Spleen (tissue), 11 donors: ENCODE measurements around the gene TRAPPC4. TPM values are rescaled to one million over a fixed set of nuclear protein-coding genes. Genes with fewer than 3 reads are reported as not detected.
A peak's percentile ranks its signal among the peaks of the same experiment; 100 is the strongest.
"Not testable (repeated sequence)": the region's sequence is repeated elsewhere in the genome, so short reads cannot be mapped to it uniquely, and the experiment has no call there.

Experiments used
- DNase-seq: peaks from one replicate; pipeline ENCODE4 v3.0.0-alpha.2; 2020
- H3K27ac ChIP-seq, 8 donors: fragments of 200-600 bp; sonication (generic) in 7 of 8; 1 replicate in 4 of 8; 2 replicates in 4 of 8; pipeline versions ENCODE4 v1.5.0 to v1.8.0; 2016 to 2021; ENCODE audit warnings: inconsistent platforms in 4 of 8, mild to moderate bottlenecking in 4 of 8, moderate library complexity in 1 of 8
- H3K27me3 ChIP-seq, 7 donors: fragments of 200-600 bp; sonication (generic) in 6 of 7; replicated peaks in 1 of 7; 1 replicate in 4 of 7; 2 replicates in 3 of 7; pipeline versions ENCODE4 v1.5.0 to v1.8.0; 2016 to 2021; ENCODE audit warnings: inconsistent platforms in 3 of 7, mild to moderate bottlenecking in 1 of 7
- H3K36me3 ChIP-seq, 6 donors: fragments of 200-600 bp; sonication (generic) in 5 of 6; 1 replicate in 4 of 6; 2 replicates in 2 of 6; pipeline versions ENCODE4 v1.5.0 to v1.8.0; 2016 to 2021; ENCODE audit warnings: inconsistent platforms in 2 of 6
- H3K4me1 ChIP-seq, 6 donors: fragments of 200-600 bp; sonication (generic) in 5 of 6; 1 replicate in 3 of 6; 2 replicates in 3 of 6; pipeline versions ENCODE4 v1.5.0 to v1.8.0; 2016 to 2021; ENCODE audit warnings: inconsistent platforms in 3 of 6
- H3K4me3 ChIP-seq, 8 donors: fragments of 200-600 bp; sonication (generic) in 7 of 8; 1 replicate in 4 of 8; 2 replicates in 4 of 8; pipeline versions ENCODE4 v1.5.0 to v1.8.0; 2016 to 2021; ENCODE audit warnings: inconsistent platforms in 4 of 8, mild to moderate bottlenecking in 4 of 8, moderate library complexity in 2 of 8
- H3K9me3 ChIP-seq, 8 donors: fragments of 200-600 bp; sonication (generic) in 7 of 8; 1 replicate in 4 of 8; 2 replicates in 4 of 8; pipeline versions ENCODE4 v1.5.0 to v1.8.0; 2016 to 2021; ENCODE audit warnings: inconsistent platforms in 4 of 8
- POLR2A ChIP-seq, 3 donors: fragments of 450-650 bp; IDR thresholded peaks; one replicate each; pipeline ENCODE4 v1.5.1; 2017; ENCODE audit warnings: antibody characterized with exemption in 3 of 3, mild to moderate bottlenecking in 1 of 3
- POLR2AphosphoS5 ChIP-seq, 3 donors: sonication (generic); formaldehyde crosslinking; IDR thresholded peaks; one replicate each; pipeline ENCODE4 v1.5.1; 2017; ENCODE audit warnings: antibody characterized with exemption in 3 of 3
- WGBS, 5 donors: extraction: QIAGEN DNeasy Blood & Tissue Kit in 3 of 5; methylation state at CpG; one replicate each; pipeline versions ENCODE4 v1.1.5 to v1.1.7; 2013 to 2018; 5-methylcytosine and 5-hydroxymethylcytosine counted together
- intact Hi-C: fragments of 100-400 bp; cut with DNase I; formaldehyde crosslinking; loops from one replicate; pipeline ENCODE4 v1.15.0; 2023; ENCODE audit warnings: low total_unique reads
- polyA plus RNA-seq, 3 donors: library from polyadenylated mRNA; stranded (reverse); fragments of 200-250 nt; gene quantifications; one replicate each; pipeline ENCODE4 v1.2.1, GENCODE V29; 2013
- total RNA-seq, 7 donors: library from RNA; depleted of rRNA in 3 of 7; stranded (reverse); fragments of >200 nt in 3 of 7; fragmentation: NEBNext Ultra II Directional in 4 of 7; extraction: Animal tissue kit (Norgen Biotek cat#: 25700) in 4 of 7; gene quantifications; one replicate each; pipeline versions ENCODE4 v1.1.0 to v1.2.1, GENCODE V29; 2016 to 2021
- TF ChIP-seq, protein P1 (sequence below), 11 experiments: fragments of 200-600 bp in 7 of 11; fragments of 450-650 bp in 4 of 11; sonication (generic) in 4 of 11; IDR thresholded peaks in 8 of 11; conservative IDR thresholded peaks in 3 of 11; 1 replicate in 7 of 11; 2 replicates in 4 of 11; pipeline versions ENCODE4 v1.4.0 to v1.8.0; 2016 to 2021; ENCODE audit warnings: antibody characterized with exemption in 11 of 11, inconsistent platforms in 4 of 11, mild to moderate bottlenecking in 1 of 11
- donor health status: healthy with polysubstance abuse.
- donor health status: DM: no; HTN: no; CAD: no; lungs with moderate emphysema.
- donor health status: DM: no; HTN: no; CAD: no.
- donor health status: Bipolar disorder and iron deficiency.
- donor health status: healthy.
- donor health status: DM: no; HTN: no; CAD: no.
- donor health status: DM: yes; HTN: yes; CAD: no.

The TRAPPC4 gene
- total and polyA plus RNA-seq, 10 donors, result 33.1 to 61.8 (median 53.5) TPM

DNA sequence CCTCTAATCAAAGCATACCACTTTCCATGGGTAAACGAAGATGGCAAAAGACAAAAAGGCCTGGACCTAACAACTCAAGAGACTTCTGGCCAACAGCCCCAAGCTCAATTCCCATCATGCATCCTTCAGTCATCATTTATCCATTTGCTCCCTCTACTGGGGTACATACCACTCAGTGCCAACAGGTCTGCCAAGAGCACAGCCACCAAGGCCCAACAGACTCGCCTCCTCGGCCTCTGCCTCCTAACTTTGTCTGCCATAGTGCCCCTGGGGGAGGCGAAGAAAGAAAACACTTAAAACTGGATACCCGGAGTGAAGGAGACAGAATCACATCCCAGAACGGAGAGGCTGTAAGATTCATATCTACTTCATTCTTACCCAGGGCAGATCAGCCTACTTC is 37.3 kb downstream of the TRAPPC4 start:
- WGBS, 5 donors, result 43 to 65% (median 54%) methylated on average over 6 of the region's 6 CpGs
- Histone ChIP-seq H3K27me3 (no peaks in the 10 kb centered on the region), H3K9me3 (no peaks in the 10 kb centered on the region), H3K27ac (peak overlapping the region in 6 of 8 donors; percentile 85 to 95 (median 88)), H3K4me3 (peak overlapping the region; percentile 90 to 99 (median 94)), H3K4me1 (peaks cover 22 to 56% (median 29%) of the 10 kb centered on the region in 6 donors), H3K36me3 (peaks cover 4 to 51% (median 43%) of the 10 kb centered on the region in 6 donors)
- no peak for DNase-seq
- TF ChIP-seq POLR2A (IDR thresholded peaks at IDR 0.05) (no peak), POLR2AphosphoS5 (IDR thresholded peaks at IDR 0.05) (no peak)
- TF ChIP-seq, protein P1, sequence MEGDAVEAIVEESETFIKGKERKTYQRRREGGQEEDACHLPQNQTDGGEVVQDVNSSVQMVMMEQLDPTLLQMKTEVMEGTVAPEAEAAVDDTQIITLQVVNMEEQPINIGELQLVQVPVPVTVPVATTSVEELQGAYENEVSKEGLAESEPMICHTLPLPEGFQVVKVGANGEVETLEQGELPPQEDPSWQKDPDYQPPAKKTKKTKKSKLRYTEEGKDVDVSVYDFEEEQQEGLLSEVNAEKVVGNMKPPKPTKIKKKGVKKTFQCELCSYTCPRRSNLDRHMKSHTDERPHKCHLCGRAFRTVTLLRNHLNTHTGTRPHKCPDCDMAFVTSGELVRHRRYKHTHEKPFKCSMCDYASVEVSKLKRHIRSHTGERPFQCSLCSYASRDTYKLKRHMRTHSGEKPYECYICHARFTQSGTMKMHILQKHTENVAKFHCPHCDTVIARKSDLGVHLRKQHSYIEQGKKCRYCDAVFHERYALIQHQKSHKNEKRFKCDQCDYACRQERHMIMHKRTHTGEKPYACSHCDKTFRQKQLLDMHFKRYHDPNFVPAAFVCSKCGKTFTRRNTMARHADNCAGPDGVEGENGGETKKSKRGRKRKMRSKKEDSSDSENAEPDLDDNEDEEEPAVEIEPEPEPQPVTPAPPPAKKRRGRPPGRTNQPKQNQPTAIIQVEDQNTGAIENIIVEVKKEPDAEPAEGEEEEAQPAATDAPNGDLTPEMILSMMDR (IDR thresholded peaks at IDR 0.05 in 8 of 11, conservative IDR thresholded peaks at IDR 0.05 in 3 of 11), result no peak
- intact Hi-C loops, result no loop called here

DNA sequence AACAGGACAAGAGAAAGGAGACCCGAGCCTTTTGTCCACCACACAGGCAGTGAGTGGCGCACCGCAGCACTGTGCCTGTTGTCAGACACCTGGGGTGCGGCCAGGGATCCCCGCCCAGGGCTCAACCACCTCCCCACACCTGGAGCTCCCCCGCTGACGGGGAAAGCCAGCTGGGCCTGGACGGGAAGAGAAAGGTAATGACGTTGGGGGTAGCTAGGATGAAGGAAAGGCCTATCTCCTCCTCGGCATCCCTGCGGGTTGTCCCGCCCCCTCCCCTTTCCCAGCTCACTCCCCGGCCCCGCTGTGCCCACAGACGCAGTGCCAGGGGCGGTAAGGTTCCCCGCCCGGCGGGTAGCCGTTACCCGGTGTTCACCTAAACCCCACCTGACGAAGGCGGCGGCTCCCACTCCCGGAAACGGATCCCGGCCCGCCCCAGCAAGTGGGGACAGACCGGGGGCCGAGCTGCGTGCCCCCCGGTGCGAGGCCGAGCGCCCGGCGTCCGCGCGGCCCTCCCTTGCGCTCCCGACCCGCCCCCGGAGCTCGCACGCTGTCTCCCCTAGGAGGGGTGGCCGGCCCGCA is 37.9 kb downstream of the TRAPPC4 start:
- H3K36me3 ChIP-seq, result peaks cover 4 to 50% (median 36%) of the 10 kb centered on the region in 6 donors
- TF ChIP-seq, protein P1 (IDR thresholded peaks at IDR 0.05 in 8 of 11, conservative IDR thresholded peaks at IDR 0.05 in 3 of 11), result no peak
- no peak for TF ChIP-seq POLR2A (IDR thresholded peaks at IDR 0.05)
- TF ChIP-seq POLR2AphosphoS5 (IDR thresholded peaks at IDR 0.05), result no peak
- no peaks in the 10 kb centered on the region for H3K27me3 ChIP-seq
- H3K4me3 ChIP-seq, result peak overlapping the region; percentile 90 to 99 (median 94)
- intact Hi-C loops, result no loop called here
- no peak for DNase-seq
- 0 to 2% (median 0%) methylated on average over 2 to 47 of the region's 48 CpGs for WGBS, 5 donors
- H3K27ac ChIP-seq, result peak overlapping the region; percentile 65 to 95 (median 87)
- no peaks in the 10 kb centered on the region for H3K9me3 ChIP-seq
- H3K4me1 ChIP-seq, result peaks cover 22 to 54% (median 29%) of the 10 kb centered on the region in 6 donors

DNA sequence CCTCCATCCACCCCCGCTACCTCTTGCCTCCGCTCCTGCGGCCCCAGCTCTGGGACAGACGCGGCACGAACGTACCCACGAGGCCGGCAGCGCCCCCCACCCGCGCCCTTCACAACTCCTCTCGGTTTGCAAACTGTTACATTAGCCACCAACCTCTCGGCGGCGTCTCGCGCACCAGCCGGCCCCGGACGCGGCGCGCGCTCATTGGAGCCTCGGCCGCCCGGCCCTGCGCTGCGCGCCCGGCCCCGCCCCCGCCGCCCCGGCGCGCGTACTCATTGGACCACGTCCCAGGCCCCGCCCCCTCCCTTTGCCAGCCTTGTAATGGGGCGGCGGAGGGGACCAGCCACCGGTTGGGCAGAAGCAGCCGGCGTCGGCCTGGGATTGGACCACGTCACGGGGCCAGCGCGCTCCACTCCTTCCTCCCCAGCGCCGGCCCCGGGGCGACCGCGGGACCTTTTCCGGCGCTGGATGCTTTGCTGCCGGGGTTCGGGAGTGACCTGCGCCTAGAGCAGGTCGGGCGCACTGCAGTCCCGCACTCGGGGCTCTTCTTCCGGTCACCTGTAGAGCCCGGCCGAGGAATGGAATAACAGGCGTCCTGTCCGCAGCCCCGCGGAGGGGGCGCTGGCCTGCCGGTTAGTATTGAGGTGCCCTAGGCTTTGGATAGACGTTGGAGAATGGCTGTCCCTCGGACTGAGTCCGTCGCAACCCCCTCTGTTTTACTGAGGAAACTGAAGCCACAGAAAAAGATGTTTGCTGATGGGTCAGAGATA is 38.6 kb downstream of the TRAPPC4 start, which contains the start of gene HYOU1:
Gene HYOU1 (minus strand): TSS at position 206 of the 770 bp plus-strand sequence. CDS start 1,045 bp downstream, outside the sequence.
- Histone ChIP-seq H3K4me3 (peak within 1 kb of the TSS; percentile 90 to 99 (median 94)), H3K4me1 (peaks cover 21 to 47% (median 27%) of the 10 kb centered on the region in 6 donors), H3K27ac (peak within 1 kb of the TSS; percentile 79 to 95 (median 87)), H3K36me3 (peaks cover 2 to 48% (median 30%) of the 10 kb centered on the region in 6 donors), H3K9me3 (no peaks in the 10 kb centered on the region), H3K27me3 (no peaks in the 10 kb centered on the region)
- TF ChIP-seq, protein P1 (IDR thresholded peaks at IDR 0.05 in 8 of 11, conservative IDR thresholded peaks at IDR 0.05 in 3 of 11), result peak in 4 of 11 experiments; percentile 25 to 47 (median 30)
- peak; percentile 12 to 71 (median 24) for TF ChIP-seq POLR2A (IDR thresholded peaks at IDR 0.05)
- TF ChIP-seq POLR2AphosphoS5 (IDR thresholded peaks at IDR 0.05), result peak; percentile 88 to 91 (median 91)
- peak; percentile 99 for DNase-seq
- WGBS, 5 donors, result 0 to 1% (median 1%) methylated on average over 21 to 79 of the region's 79 CpGs
- intact Hi-C loops, result no loop called here

DNA sequence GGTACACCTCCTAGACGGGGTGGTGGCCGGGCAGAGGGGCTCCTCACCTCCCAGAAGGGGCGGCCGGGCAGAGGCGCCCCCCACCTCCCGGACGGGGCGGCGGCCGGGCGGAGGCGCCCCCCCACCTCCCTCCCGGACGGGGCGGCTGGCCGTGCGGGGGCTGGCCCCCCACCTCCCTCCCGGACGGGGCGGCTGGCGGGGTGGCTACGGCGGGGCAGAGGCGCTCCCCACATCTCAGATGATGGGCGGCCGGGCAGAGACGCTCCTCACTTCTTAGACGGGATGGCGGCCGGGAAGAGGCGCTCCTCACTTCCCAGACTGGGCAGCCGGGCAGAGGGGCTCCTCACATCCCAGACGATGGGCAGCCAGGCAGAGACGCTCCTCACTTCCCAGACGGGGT is 40.6 kb downstream of the TRAPPC4 start:
- H3K9me3 ChIP-seq, intact Hi-C loops, H3K4me3 ChIP-seq, H3K27me3 ChIP-seq, H3K27ac ChIP-seq, DNase-seq: not testable (repeated sequence)
- WGBS, 5 donors, result 86 to 94% (median 92%) methylated on average over 14 to 32 of the region's 35 CpGs
- Histone ChIP-seq H3K36me3 (peaks cover 0 to 28% (median 10%) of the 10 kb centered on the region in 6 donors), H3K4me1 (peaks cover 20 to 39% (median 27%) of the 10 kb centered on the region in 6 donors)
